H1 (cell line): Measurements from ENCODE around the gene GOLIM4. TPM values are rescaled to one million over a fixed set of nuclear protein-coding genes. Genes with fewer than 3 reads are reported as not detected.

Experiments used
- CTCF ChIA-PET: fragments of 300-600 bp; sonication (Branson Sonifier 250); formaldehyde crosslinking; loops from one replicate; lab custom pipeline; 2021; ENCODE audit not compliant: partially characterized antibody; lab: Charles Lee
- POLR2A ChIA-PET: fragments of 300-600 bp; sonication (Branson Sonifier 250); formaldehyde crosslinking; loops from one replicate; lab custom pipeline; 2021; ENCODE audit warnings: inconsistent platforms; ENCODE audit not compliant: partially characterized antibody; lab: Charles Lee
- DNase-seq, 2 experiments: peaks; one replicate each; pipeline versions ENCODE4 v3.0.0 to v3.0.0-alpha.2; 2010 to 2022; ENCODE audit warnings: low spot score in 2 of 2, low read depth in 1 of 2, mixed read lengths in 1 of 2
- FAIRE-seq: peaks from 2 replicates; lab custom pipeline; 2011; peaks lifted over from hg19 to GRCh38; lab: Jason Lieb, UNC
- H2AFZ ChIP-seq: 2 replicates; pipeline ENCODE4 v1.8.1; 2012; ENCODE audit warnings: low read length, inconsistent platforms
- H2AK5ac ChIP-seq: 2 replicates; pipeline ENCODE4 v1.6.1; 2013; ENCODE audit warnings: low read depth, low read length
- H2BK120ac ChIP-seq: replicated peaks from 2 replicates; pipeline ENCODE3; 2013; ENCODE audit warnings: low read depth, low read length, inconsistent platforms
- H2BK12ac ChIP-seq: 2 replicates; pipeline ENCODE4 v1.6.1; 2013; ENCODE audit warnings: low read depth, low read length
- H2BK15ac ChIP-seq: 2 replicates; pipeline ENCODE4 v1.6.1; 2013; ENCODE audit warnings: low read length
- H2BK20ac ChIP-seq: 2 replicates; pipeline ENCODE4 v1.6.1; 2013; ENCODE audit warnings: low read length
- H2BK5ac ChIP-seq: 2 replicates; pipeline ENCODE4 v1.6.1; 2013; ENCODE audit warnings: low read depth, low read length
- H3K14ac ChIP-seq: 2 replicates; pipeline ENCODE4 v1.6.1; 2013; ENCODE audit warnings: inconsistent platforms; ENCODE audit not compliant: insufficient read length
- H3K18ac ChIP-seq: 2 replicates; pipeline ENCODE4 v1.6.1; 2013; ENCODE audit warnings: low read length; ENCODE audit errors: extremely low read depth
- H3K23ac ChIP-seq: 2 replicates; pipeline ENCODE4 v1.6.1; 2013; ENCODE audit warnings: inconsistent platforms; ENCODE audit not compliant: insufficient read length
- H3K23me2 ChIP-seq: 2 replicates; pipeline ENCODE4 v1.6.1; 2013; ENCODE audit warnings: low read depth, low read length
- H3K27ac ChIP-seq: 2 replicates; pipeline ENCODE4 v1.6.1; 2011; ENCODE audit warnings: low read depth, low read length, inconsistent platforms
- H3K27me3 ChIP-seq, 4 experiments: replicated peaks in 1 of 4; 1 replicate in 1 of 4; 2 replicates in 3 of 4; pipeline versions ENCODE4 v1.6.1 to v1.8.1; 2011 to 2013; ENCODE audit warnings: low read length in 3 of 4, mild to moderate bottlenecking in 3 of 4, inconsistent platforms in 2 of 4, mixed read lengths in 2 of 4, moderate library complexity in 1 of 4; ENCODE audit not compliant: control insufficient read depth in 3 of 4, insufficient read depth in 3 of 4; ENCODE audit errors: extremely low read depth in 1 of 4
- H3K36me3 ChIP-seq, 4 experiments: 2 replicates each; pipeline versions ENCODE4 v1.6.1 to v1.8.1; 2011 to 2013; ENCODE audit warnings: mild to moderate bottlenecking in 4 of 4, low read length in 3 of 4, moderate library complexity in 2 of 4, control low read depth in 1 of 4, inconsistent platforms in 1 of 4; ENCODE audit not compliant: insufficient read depth in 4 of 4, control insufficient read depth in 2 of 4
- H3K4ac ChIP-seq: replicated peaks from 2 replicates; pipeline ENCODE3; 2013; ENCODE audit warnings: low read length, low read depth, mixed read lengths, inconsistent platforms; ENCODE audit not compliant: insufficient read length
- H3K4me1 ChIP-seq, 4 experiments: replicated peaks in 1 of 4; 1 replicate in 1 of 4; 2 replicates in 3 of 4; pipeline versions ENCODE4 v1.6.1 to v1.8.1; 2011 to 2013; ENCODE audit warnings: low read length in 3 of 4, inconsistent platforms in 2 of 4, mixed read lengths in 1 of 4; ENCODE audit not compliant: insufficient read depth in 4 of 4, control insufficient read depth in 3 of 4
- H3K4me2 ChIP-seq, 2 experiments: 2 replicates each; pipeline versions ENCODE4 v1.6.1 to v1.8.1; 2011 to 2013; ENCODE audit warnings: low read depth in 2 of 2, low read length in 2 of 2, control low read depth in 1 of 2, inconsistent platforms in 1 of 2, mild to moderate bottlenecking in 1 of 2; ENCODE audit not compliant: insufficient read depth in 1 of 2
- H3K4me3 ChIP-seq, 4 experiments: fragments of 200-600, 300-600 bp in 1 of 4; sonication (generic), shearing (Covaris generic), sonication (Bioruptor Twin) in 1 of 4; 2 replicates each; pipeline versions ENCODE4 v1.5.1 to v1.8.1; 2011 to 2016; ENCODE audit warnings: low read length in 4 of 4, low read depth in 3 of 4, control low read depth in 2 of 4, inconsistent platforms in 2 of 4, mild to moderate bottlenecking in 2 of 4, mixed read lengths in 1 of 4, moderate library complexity in 1 of 4; ENCODE audit not compliant: insufficient read depth in 2 of 4; ENCODE audit errors: extremely low read depth in 1 of 4
- H3K56ac ChIP-seq: replicated peaks from 2 replicates; pipeline ENCODE3; 2013; ENCODE audit warnings: low read depth, mild to moderate bottlenecking, mixed read lengths, low read length, inconsistent platforms; ENCODE audit not compliant: insufficient read length
- H3K79me1 ChIP-seq: 2 replicates; pipeline ENCODE4 v1.6.1; 2013; ENCODE audit warnings: low read depth, low read length, control low read depth
- H3K79me2 ChIP-seq, 2 experiments: 2 replicates each; pipeline versions ENCODE4 v1.6.1 to v1.8.1; 2012 to 2013; ENCODE audit warnings: low read length in 2 of 2, mild to moderate bottlenecking in 2 of 2, inconsistent platforms in 1 of 2; ENCODE audit not compliant: insufficient read depth in 2 of 2, control insufficient read depth in 1 of 2
- H3K9ac ChIP-seq, 4 experiments: replicated peaks in 1 of 4; 1 replicate in 1 of 4; 2 replicates in 3 of 4; pipeline versions ENCODE4 v1.6.1 to v1.8.1; 2011 to 2013; ENCODE audit warnings: low read depth in 3 of 4, low read length in 3 of 4, control low read depth in 2 of 4, mild to moderate bottlenecking in 2 of 4, moderate library complexity in 2 of 4, inconsistent platforms in 1 of 4; ENCODE audit errors: extremely low read depth in 1 of 4
- H3K9me3 ChIP-seq, 2 experiments: 2 replicates each; pipeline versions ENCODE4 v1.6.1 to v1.8.1; 2012 to 2013; ENCODE audit warnings: mild to moderate bottlenecking in 2 of 2, moderate library complexity in 2 of 2, control low read depth in 1 of 2, inconsistent platforms in 1 of 2, low read depth in 1 of 2, low read length in 1 of 2, mixed read lengths in 1 of 2; ENCODE audit not compliant: insufficient read depth in 2 of 2
- H4K20me1 ChIP-seq, 2 experiments: replicated peaks in 1 of 2; 2 replicates each; pipeline versions ENCODE3 to v1.8.1; 2011 to 2013; ENCODE audit warnings: inconsistent platforms in 2 of 2, low read length in 2 of 2, mild to moderate bottlenecking in 1 of 2; ENCODE audit not compliant: insufficient read depth in 2 of 2, control insufficient read depth in 1 of 2
- H4K5ac ChIP-seq: 2 replicates; pipeline ENCODE4 v1.6.1; 2013; ENCODE audit warnings: low read length, low read depth, mixed read lengths, inconsistent platforms; ENCODE audit not compliant: insufficient read length
- H4K8ac ChIP-seq: 2 replicates; pipeline ENCODE4 v1.8.0; 2013; ENCODE audit warnings: mild to moderate bottlenecking, moderate library complexity, low read length, inconsistent platforms; ENCODE audit not compliant: insufficient read depth; ENCODE audit errors: extremely low read depth
- H4K91ac ChIP-seq: replicated peaks from 2 replicates; pipeline ENCODE3; 2013; ENCODE audit warnings: low read length, mixed read lengths, inconsistent platforms; ENCODE audit not compliant: insufficient read length
- ASH2L ChIP-seq: fragments of 200-600, 300-600 bp; sonication (generic); IDR thresholded peaks from one replicate; pipeline ENCODE4 v1.7.1; 2017; ENCODE audit warnings: low read length
- ATF3 ChIP-seq: IDR thresholded peaks from 2 replicates; pipeline ENCODE4 v1.6.1; 2011; ENCODE audit warnings: low read depth, mild to moderate bottlenecking, low read length; ENCODE audit not compliant: insufficient read depth
- CHD2 ChIP-seq: IDR thresholded peaks from 2 replicates; pipeline ENCODE4 v1.6.1; 2012; ENCODE audit warnings: low read length, improper control_type of control experiment
- CREB1 ChIP-seq: IDR thresholded peaks from 2 replicates; pipeline ENCODE4 v1.6.1; 2012; ENCODE audit warnings: inconsistent platforms
- HDAC2 ChIP-seq, 2 experiments: fragments of 300-600 bp in 1 of 2; sonication (generic) in 1 of 2; IDR thresholded peaks; 2 replicates each; pipeline ENCODE4 v1.6.1; 2011 to 2012; ENCODE audit warnings: low read depth in 2 of 2, low read length in 2 of 2, mild to moderate bottlenecking in 2 of 2, moderate library complexity in 2 of 2, borderline replicate concordance in 1 of 2, inconsistent platforms in 1 of 2
- MAFK ChIP-seq: IDR thresholded peaks from 2 replicates; pipeline ENCODE4 v1.6.1; 2012; ENCODE audit warnings: low read depth, mild to moderate bottlenecking, improper control_type of control experiment, low read length
- SAP30 ChIP-seq: fragments of 300-600 bp; sonication (generic); IDR thresholded peaks from 2 replicates; pipeline ENCODE4 v1.7.1; 2012; ENCODE audit warnings: low read length, moderate library complexity, mild to moderate bottlenecking, inconsistent platforms; ENCODE audit not compliant: insufficient read depth, insufficient replicate concordance
- SP2 ChIP-seq: IDR thresholded peaks from 2 replicates; pipeline ENCODE4 v1.6.1; 2012; ENCODE audit warnings: mild to moderate bottlenecking, low read length, inconsistent platforms
- TAF1 ChIP-seq: IDR thresholded peaks from 2 replicates; pipeline ENCODE4 v1.6.1; 2011; ENCODE audit warnings: mild to moderate bottlenecking, low read depth, low read length
- WGBS, 2 experiments: shearing (Covaris generic) in 1 of 2; methylation state at CpG; one replicate each; pipeline versions ENCODE4 v1.1.6 to v1.1.7; 2013 to 2015; ENCODE audit warnings: low lambda C conversion rate in 2 of 2, mixed read lengths in 2 of 2, inconsistent platforms in 1 of 2, low coverage in 1 of 2, missing lambda C conversion rate in 1 of 2; ENCODE audit not compliant: insufficient replicate concordance in 2 of 2, insufficient coverage in 1 of 2, insufficient read length in 1 of 2; ENCODE audit errors: extremely low coverage in 1 of 2, missing lambda C conversion rate in 1 of 2; 5-methylcytosine and 5-hydroxymethylcytosine counted together
- polyA plus RNA-seq, 7 experiments: library from polyadenylated mRNA; depleted of rRNA in 3 of 7; stranded (reverse) in 5 of 7; unstranded in 2 of 7; fragments of >200 nt in 5 of 7; fragments of 200-250 nt in 2 of 7; gene quantifications; 1 replicate in 5 of 7; 2 replicates in 1 of 7; 4 replicates in 1 of 7; pipeline versions ENCODE4 v1.2.1 to v1.2.3, GENCODE V29; 2011 to 2013; ENCODE audit warnings: missing spikeins in 2 of 7, mixed read lengths in 2 of 7
- total RNA-seq: library from RNA; stranded (reverse); fragmentation: NEBNext Ultra II Directional; extraction: Animal tissue kit (Norgen Biotek cat#: 25700); gene quantifications from 2 replicates; pipeline ENCODE4 v1.2.1, GENCODE V29; 2021
- TF ChIP-seq, protein P1 (sequence below): IDR thresholded peaks from 2 replicates; pipeline ENCODE4 v1.6.1; 2012; ENCODE audit warnings: inconsistent platforms

Gene GOLIM4
- total and polyA plus RNA-seq, 2 of the 8 experiments (the other 6 are each of a cell fraction or from before 2014, with no cell fraction given), result 5.6 to 29.7 TPM

GRCh38 chr3:168094877-168095610, 680 bp downstream of the GOLIM4 start:
- FAIRE-seq (no peak), DNase-seq (peak in 1 of 2 experiments; percentile 68)
- H2BK5ac ChIP-seq, result peak overlapping the region; percentile 92; the same call in 1 of the 2 replicates
- peaks cover 10% of the 10 kb centered on the region for H3K23me2 ChIP-seq
- peak overlapping the region; percentile 57; the same call in 1 of the 2 replicates for H4K8ac ChIP-seq
- no peaks in the 10 kb centered on the region for H3K36me3 ChIP-seq
- peak overlapping the region; percentile 12 for H4K5ac ChIP-seq
- ChIA-PET POLR2A (interaction anchor here (1.1 kb wide), 1 partner anchor 9 kb away, joined by 3 read pairs; no protein-coding TSS in a partner anchor), CTCF (interaction anchor here (0.6 to 2.4 kb wide), 14 partner anchors 9 to 634 kb away, joined by 3 to 10 read pairs (median 4); no protein-coding TSS in a partner anchor)
- no peaks in the 10 kb centered on the region for H3K9me3 ChIP-seq
- H3K4me1 ChIP-seq, result peaks cover 0 to 7% (median 1%) of the 10 kb centered on the region in 4 experiments; a peak in 4 of 7 replicates
- H2BK120ac ChIP-seq, result no peak overlapping the region
- H4K91ac ChIP-seq, result peak overlapping the region; percentile 6
- H3K79me1 ChIP-seq, result no peaks in the 10 kb centered on the region
- H3K4me2 ChIP-seq, result peak overlapping the region; percentile 86 to 94
- H3K27me3 ChIP-seq, result no peaks in the 10 kb centered on the region
- peak overlapping the region; percentile 56; the same call in 1 of the 2 replicates for H3K18ac ChIP-seq
- H4K20me1 ChIP-seq, result peaks cover 0 to 4% of the 10 kb centered on the region in 2 experiments
- no peak overlapping the region for H2BK12ac ChIP-seq
- no peak overlapping the region for H2AK5ac ChIP-seq
- H3K9ac ChIP-seq, result peak overlapping the region in 3 of 4 experiments; percentile 60 to 65 (median 62); a peak in 5 of 7 replicates
- H3K4me3 ChIP-seq, result peak overlapping the region; percentile 78 to 99 (median 86)
- WGBS, 2 experiments, result 1% methylated on average over 46 of the region's 70 CpGs; no CpG with 5 or more reads in 1 of the 2 experiments
- peak overlapping the region; percentile 36 for H3K56ac ChIP-seq
- H3K27ac ChIP-seq, result 0 out of 2 replicates have a peak overlapping the region, but pooled peaks have one; percentile 31
- H2AFZ ChIP-seq, result peak overlapping the region; percentile 3; the same call in 1 of the 2 replicates
- H3K14ac ChIP-seq, result no peak overlapping the region
- H3K4ac ChIP-seq, result no peak overlapping the region
- H3K79me2 ChIP-seq, result peaks cover 0 to 39% of the 10 kb centered on the region in 2 experiments; a peak in 2 of 4 replicates
- H2BK20ac ChIP-seq, result no peak overlapping the region
- no peak overlapping the region for H2BK15ac ChIP-seq
- H3K23ac ChIP-seq, result no peak overlapping the region
- TF ChIP-seq CHD2, result no peak
- 0 out of 2 replicates have a peak, but pooled peaks have one; percentile 41 for TF ChIP-seq TAF1
- peak; percentile 24; the same call in 1 of the 2 replicates for TF ChIP-seq CREB1
- peak; percentile 78 for TF ChIP-seq ASH2L
- TF ChIP-seq ATF3, result no peak
- TF ChIP-seq SAP30, result peak; percentile 79
- TF ChIP-seq SP2, result no peak
- TF ChIP-seq MAFK, result no peak
- TF ChIP-seq HDAC2 (IDR thresholded peaks at IDR 0.05; ENCODE audit: borderline replicate concordance in 1 of 2, low read depth in 2 of 2, low read length in 2 of 2), result peak; percentile 53 to 81; a peak in 1 of 4 replicates
- TF ChIP-seq, protein P1, sequence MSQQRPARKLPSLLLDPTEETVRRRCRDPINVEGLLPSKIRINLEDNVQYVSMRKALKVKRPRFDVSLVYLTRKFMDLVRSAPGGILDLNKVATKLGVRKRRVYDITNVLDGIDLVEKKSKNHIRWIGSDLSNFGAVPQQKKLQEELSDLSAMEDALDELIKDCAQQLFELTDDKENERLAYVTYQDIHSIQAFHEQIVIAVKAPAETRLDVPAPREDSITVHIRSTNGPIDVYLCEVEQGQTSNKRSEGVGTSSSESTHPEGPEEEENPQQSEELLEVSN, result peak; percentile 75; the same call in 1 of the 2 replicates
